Activated T-helper 9 cell treated with anti-CD3 and anti-CD28 coated beads, Interleukin-2, amount 50 U/mL, for 16 hours (primary cell): ENCODE results near the gene VEZF1.

Experiments
- DNase-seq: peaks from one replicate; pipeline ENCODE4 v3.0.0-alpha.2; 2020; ENCODE audit warnings: low read depth

The VEZF1 gene

GRCh38 chr17:57927048-57927723, 60.9 kb downstream of the VEZF1 start:
- DNase-seq = no peak

GRCh38 chr17:57926723-57927047, 61.4 kb downstream of the VEZF1 start:
- DNase-seq = no peak

DNA sequence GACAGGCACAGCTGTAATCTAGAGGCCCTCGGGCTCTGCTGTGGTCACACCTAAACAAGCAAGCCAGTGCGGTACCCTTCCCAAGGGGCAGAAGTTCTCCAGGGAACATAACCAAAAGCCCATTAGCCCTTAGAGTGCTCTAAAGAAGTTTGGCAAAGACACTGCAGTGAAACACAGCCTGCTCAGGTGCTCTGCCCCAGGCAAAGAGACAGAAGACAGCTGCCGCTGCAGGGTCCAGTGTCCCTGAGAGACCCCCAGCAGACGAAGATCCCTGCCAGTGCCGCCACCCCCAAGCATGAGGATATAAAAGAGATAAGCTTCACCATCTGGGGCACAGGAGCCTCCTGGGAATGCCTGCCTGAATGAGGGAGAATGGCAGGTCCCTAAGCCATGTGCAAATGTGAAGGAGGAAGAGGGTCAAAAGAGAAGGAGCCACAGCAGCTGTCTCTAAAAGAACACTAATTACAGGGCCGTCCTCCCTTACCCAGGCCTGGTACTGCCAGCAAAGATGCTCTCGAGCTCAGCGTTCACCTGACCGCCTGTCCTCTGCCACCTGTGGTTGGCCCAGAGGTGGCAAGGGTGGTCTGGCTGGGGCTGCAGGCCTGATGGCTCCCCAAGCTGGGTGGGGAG, 62.6 kb downstream of the VEZF1 start:
- no peak for DNase-seq

DNA sequence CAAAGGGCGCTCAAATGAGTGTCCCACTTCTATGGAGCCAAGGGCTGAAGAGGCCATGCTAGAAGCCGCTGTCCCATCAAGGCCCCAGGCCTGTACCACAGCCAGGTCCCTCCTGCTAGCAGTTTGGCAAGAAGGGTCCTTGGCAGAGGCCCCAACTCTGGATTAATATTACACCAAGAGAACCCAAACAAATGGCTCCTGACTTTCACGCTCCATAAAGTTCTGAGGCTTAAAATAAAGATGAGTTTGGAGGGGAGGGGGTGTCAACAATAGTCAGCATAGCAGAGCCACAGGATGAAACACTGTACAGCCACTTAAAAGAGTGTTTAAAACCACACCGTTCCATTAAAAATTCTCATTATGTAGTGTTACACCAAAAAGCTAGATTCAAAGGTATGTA, 63.4 kb downstream of the VEZF1 start:
- no peak for DNase-seq
